Breast epithelium (tissue), 3 donors: ENCODE results near the gene EGLN1.

Source experiments
- POLR2A ChIP-seq: fragments of 450-650 bp; IDR thresholded peaks from one replicate; pipeline ENCODE4 v1.6.1; 2016; ENCODE audit warnings: antibody characterized with exemption, mild to moderate bottlenecking, moderate library complexity
- POLR2AphosphoS5 ChIP-seq, 3 donors: sonication (generic); formaldehyde crosslinking; IDR thresholded peaks; one replicate each; pipeline ENCODE4 v1.6.1; 2017; ENCODE audit warnings: antibody characterized with exemption in 3 of 3
- TF ChIP-seq, protein P1 (sequence below), 3 donors: fragments of 450-650 bp; IDR thresholded peaks; one replicate each; pipeline ENCODE4 v1.5.1; 2016 to 2017; ENCODE audit warnings: antibody characterized with exemption in 3 of 3, mild to moderate bottlenecking in 3 of 3, moderate library complexity in 3 of 3

DNA sequence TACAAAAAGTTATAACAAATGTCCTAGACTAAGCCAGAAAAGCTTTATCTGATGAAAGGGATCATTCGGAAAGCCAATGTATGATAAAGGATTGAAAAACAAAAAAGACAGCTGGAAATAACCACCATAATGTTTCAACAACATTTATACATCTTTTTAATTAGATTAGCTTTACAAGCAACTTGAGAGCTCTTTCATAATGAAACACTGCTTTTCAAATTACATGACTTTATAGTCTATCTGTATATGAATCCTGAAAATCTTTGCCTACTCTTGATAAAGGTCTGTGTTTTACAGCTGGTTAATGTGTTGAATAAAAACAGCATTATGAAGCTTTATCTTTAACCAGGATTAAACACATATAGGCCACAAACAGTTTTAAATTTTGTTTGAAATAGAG lies 58.5 kb downstream of the EGLN1 start:
- TF ChIP-seq, protein P1, sequence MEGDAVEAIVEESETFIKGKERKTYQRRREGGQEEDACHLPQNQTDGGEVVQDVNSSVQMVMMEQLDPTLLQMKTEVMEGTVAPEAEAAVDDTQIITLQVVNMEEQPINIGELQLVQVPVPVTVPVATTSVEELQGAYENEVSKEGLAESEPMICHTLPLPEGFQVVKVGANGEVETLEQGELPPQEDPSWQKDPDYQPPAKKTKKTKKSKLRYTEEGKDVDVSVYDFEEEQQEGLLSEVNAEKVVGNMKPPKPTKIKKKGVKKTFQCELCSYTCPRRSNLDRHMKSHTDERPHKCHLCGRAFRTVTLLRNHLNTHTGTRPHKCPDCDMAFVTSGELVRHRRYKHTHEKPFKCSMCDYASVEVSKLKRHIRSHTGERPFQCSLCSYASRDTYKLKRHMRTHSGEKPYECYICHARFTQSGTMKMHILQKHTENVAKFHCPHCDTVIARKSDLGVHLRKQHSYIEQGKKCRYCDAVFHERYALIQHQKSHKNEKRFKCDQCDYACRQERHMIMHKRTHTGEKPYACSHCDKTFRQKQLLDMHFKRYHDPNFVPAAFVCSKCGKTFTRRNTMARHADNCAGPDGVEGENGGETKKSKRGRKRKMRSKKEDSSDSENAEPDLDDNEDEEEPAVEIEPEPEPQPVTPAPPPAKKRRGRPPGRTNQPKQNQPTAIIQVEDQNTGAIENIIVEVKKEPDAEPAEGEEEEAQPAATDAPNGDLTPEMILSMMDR (IDR thresholded peaks at IDR 0.05), result no peak
- TF ChIP-seq POLR2A (no peak), POLR2AphosphoS5 (IDR thresholded peaks at IDR 0.05) (no peak)
